Measurements from ENCODE around the gene TK1. TPM values are rescaled to one million over a fixed set of nuclear protein-coding genes. Genes with fewer than 3 reads are reported as not detected.

The TK1 gene
- total RNA-seq, 1 experiment from 2014 or later: 72.5 TPM

DNA sequence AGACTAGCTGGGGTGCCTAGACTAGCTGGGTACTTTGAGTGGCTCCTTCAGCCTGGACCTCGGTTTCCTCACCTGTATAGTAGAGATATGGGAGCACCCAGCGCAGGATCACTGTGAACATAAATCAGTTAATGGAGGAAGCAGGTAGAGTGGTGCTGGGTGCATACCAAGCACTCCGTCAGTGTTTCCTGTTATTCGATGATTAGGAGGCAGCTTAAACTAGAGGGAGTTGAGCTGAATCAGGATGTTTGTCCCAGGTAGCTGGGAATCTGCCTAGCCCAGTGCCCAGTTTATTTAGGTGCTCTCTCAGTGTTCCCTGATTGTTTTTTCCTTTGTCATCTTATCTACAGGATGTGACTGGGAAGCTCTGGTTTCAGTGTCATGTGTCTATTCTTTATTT, 36.2 kb upstream of the TK1 start:
- CTCF ChIA-PET: interaction anchor here (1.2 to 1.6 kb wide), 2 partner anchors 28 to 37 kb away, joined by 3 read pairs; no protein-coding TSS in a partner anchor
- Mint-ChIP-seq H3K4me1 (peaks cover 15% of the 10 kb centered on the region), H3K4me3 (no peak overlapping the region)

More for the DNA sequence above, 36.2 kb upstream of the TK1 start:
- H3K36me3 Mint-ChIP-seq: peaks cover 48% of the 10 kb centered on the region
- no peaks in the 10 kb centered on the region for H3K9me3 Mint-ChIP-seq
- POLR2A ChIA-PET: interaction anchor here (0.8 kb wide), 1 partner anchor 36 kb away, joined by 3 read pairs; the partner anchor contains the start of genes AFMID and TK1
- no peak for ATAC-seq
- no peak overlapping the region for H3K27ac Mint-ChIP-seq
- TF ChIP-seq, protein P1, sequence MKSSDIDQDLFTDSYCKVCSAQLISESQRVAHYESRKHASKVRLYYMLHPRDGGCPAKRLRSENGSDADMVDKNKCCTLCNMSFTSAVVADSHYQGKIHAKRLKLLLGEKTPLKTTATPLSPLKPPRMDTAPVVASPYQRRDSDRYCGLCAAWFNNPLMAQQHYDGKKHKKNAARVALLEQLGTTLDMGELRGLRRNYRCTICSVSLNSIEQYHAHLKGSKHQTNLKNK (CRISPR knock-in tag; IDR thresholded peaks at IDR 0.05): no peak
- no peak for TF ChIP-seq ARID4B (CRISPR knock-in tag; IDR thresholded peaks at IDR 0.05; ENCODE audit: borderline replicate concordance)
- TF ChIP-seq ERG (CRISPR knock-in tag; IDR thresholded peaks at IDR 0.05): no peak
- no peak for TF ChIP-seq NFATC4 (CRISPR knock-in tag; IDR thresholded peaks at IDR 0.05)
- TF ChIP-seq, protein P2, sequence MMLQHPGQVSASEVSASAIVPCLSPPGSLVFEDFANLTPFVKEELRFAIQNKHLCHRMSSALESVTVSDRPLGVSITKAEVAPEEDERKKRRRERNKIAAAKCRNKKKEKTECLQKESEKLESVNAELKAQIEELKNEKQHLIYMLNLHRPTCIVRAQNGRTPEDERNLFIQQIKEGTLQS (CRISPR knock-in tag; conservative IDR thresholded peaks at IDR 0.05): no peak
- TF ChIP-seq, protein P3, sequence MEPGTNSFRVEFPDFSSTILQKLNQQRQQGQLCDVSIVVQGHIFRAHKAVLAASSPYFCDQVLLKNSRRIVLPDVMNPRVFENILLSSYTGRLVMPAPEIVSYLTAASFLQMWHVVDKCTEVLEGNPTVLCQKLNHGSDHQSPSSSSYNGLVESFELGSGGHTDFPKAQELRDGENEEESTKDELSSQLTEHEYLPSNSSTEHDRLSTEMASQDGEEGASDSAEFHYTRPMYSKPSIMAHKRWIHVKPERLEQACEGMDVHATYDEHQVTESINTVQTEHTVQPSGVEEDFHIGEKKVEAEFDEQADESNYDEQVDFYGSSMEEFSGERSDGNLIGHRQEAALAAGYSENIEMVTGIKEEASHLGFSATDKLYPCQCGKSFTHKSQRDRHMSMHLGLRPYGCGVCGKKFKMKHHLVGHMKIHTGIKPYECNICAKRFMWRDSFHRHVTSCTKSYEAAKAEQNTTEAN (CRISPR knock-in tag; IDR thresholded peaks at IDR 0.05): no peak
- no peak for TF ChIP-seq ZNF121 (CRISPR knock-in tag; IDR thresholded peaks at IDR 0.05)
- no peak for TF ChIP-seq HMGA2 (CRISPR knock-in tag; IDR thresholded peaks at IDR 0.05)
- TF ChIP-seq SMAD3 (CRISPR knock-in tag; IDR thresholded peaks at IDR 0.05; ENCODE audit: borderline replicate concordance): no peak
- no peak for TF ChIP-seq FOXK1 (CRISPR knock-in tag; IDR thresholded peaks at IDR 0.05)
- TF ChIP-seq CBFB (CRISPR knock-in tag; IDR thresholded peaks at IDR 0.05; ENCODE audit: low read depth): no peak
- TF ChIP-seq SMAD4 (CRISPR knock-in tag; IDR thresholded peaks at IDR 0.05): no peak
- TF ChIP-seq CDX4 (CRISPR knock-in tag; IDR thresholded peaks at IDR 0.05; ENCODE audit: borderline replicate concordance): no peak
- TF ChIP-seq FOXJ3 (CRISPR knock-in tag; IDR thresholded peaks at IDR 0.05; ENCODE audit: borderline replicate concordance): no peak
- TF ChIP-seq ETV6 (CRISPR knock-in tag; IDR thresholded peaks at IDR 0.05): no peak
- TF ChIP-seq NFYB (CRISPR knock-in tag; conservative IDR thresholded peaks at IDR 0.05; ENCODE audit: low read depth): no peak
- TF ChIP-seq PRDM15 (CRISPR knock-in tag; IDR thresholded peaks at IDR 0.05): no peak
- TF ChIP-seq GABPB1 (CRISPR knock-in tag; IDR thresholded peaks at IDR 0.05): no peak
- TF ChIP-seq TEAD4 (CRISPR knock-in tag; IDR thresholded peaks at IDR 0.05): no peak
- TF ChIP-seq, protein P4, sequence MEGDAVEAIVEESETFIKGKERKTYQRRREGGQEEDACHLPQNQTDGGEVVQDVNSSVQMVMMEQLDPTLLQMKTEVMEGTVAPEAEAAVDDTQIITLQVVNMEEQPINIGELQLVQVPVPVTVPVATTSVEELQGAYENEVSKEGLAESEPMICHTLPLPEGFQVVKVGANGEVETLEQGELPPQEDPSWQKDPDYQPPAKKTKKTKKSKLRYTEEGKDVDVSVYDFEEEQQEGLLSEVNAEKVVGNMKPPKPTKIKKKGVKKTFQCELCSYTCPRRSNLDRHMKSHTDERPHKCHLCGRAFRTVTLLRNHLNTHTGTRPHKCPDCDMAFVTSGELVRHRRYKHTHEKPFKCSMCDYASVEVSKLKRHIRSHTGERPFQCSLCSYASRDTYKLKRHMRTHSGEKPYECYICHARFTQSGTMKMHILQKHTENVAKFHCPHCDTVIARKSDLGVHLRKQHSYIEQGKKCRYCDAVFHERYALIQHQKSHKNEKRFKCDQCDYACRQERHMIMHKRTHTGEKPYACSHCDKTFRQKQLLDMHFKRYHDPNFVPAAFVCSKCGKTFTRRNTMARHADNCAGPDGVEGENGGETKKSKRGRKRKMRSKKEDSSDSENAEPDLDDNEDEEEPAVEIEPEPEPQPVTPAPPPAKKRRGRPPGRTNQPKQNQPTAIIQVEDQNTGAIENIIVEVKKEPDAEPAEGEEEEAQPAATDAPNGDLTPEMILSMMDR (IDR thresholded peaks at IDR 0.05): no peak
- no peak for DNase-seq (ENCODE audit: low spot score)
- no peaks in the 10 kb centered on the region for H3K27me3 Mint-ChIP-seq (ENCODE audit: low read depth)

Measured in WTC11 (cell line).